Retinal pigment epithelial cell (primary cell): ENCODE data around the gene GABRR3.

Experiments used
- DNase-seq: peaks from one replicate; pipeline ENCODE4 v3.0.0-alpha.2; 2010; ENCODE audit warnings: low read depth
- H3K4me3 ChIP-seq: 2 replicates; pipeline ENCODE4 v1.5.1; 2011; ENCODE audit warnings: mild to moderate bottlenecking, low read length, control low read depth, moderate library complexity
- TF ChIP-seq, protein P1 (sequence below): conservative IDR thresholded peaks from 2 replicates; pipeline ENCODE4 v1.5.1; 2011; ENCODE audit warnings: low read depth, low read length, control low read depth, inconsistent platforms

The GABRR3 gene

GRCh38 chr3:98002717-98003116, 32.4 kb downstream of the GABRR3 start:
- DNase-seq = no peak
- TF ChIP-seq, protein P1, sequence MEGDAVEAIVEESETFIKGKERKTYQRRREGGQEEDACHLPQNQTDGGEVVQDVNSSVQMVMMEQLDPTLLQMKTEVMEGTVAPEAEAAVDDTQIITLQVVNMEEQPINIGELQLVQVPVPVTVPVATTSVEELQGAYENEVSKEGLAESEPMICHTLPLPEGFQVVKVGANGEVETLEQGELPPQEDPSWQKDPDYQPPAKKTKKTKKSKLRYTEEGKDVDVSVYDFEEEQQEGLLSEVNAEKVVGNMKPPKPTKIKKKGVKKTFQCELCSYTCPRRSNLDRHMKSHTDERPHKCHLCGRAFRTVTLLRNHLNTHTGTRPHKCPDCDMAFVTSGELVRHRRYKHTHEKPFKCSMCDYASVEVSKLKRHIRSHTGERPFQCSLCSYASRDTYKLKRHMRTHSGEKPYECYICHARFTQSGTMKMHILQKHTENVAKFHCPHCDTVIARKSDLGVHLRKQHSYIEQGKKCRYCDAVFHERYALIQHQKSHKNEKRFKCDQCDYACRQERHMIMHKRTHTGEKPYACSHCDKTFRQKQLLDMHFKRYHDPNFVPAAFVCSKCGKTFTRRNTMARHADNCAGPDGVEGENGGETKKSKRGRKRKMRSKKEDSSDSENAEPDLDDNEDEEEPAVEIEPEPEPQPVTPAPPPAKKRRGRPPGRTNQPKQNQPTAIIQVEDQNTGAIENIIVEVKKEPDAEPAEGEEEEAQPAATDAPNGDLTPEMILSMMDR = no peak
- H3K4me3 ChIP-seq = no peak overlapping the region

DNA sequence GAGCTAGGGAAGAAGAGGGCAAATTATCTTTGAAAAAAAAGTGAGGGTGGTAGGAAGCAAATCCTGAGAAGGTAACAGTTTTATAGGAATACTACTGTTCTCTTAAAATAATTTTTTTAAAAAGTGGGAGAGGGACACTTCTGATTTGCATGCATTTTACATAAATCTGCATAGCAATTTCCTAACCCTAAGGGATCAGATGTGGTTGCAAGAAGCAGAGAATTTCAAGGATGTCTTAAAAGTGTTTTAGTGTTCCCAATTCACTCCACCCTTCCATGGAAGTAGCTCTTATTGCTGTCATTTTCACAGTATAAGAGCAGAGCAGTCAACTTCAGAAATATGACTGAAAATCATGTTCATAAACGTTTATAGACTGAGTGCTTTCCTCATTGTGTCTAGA, 35.1 kb downstream of the GABRR3 start:
- no peak overlapping the region for H3K4me3 ChIP-seq
- TF ChIP-seq, protein P1 = no peak
- DNase-seq = no peak

DNA sequence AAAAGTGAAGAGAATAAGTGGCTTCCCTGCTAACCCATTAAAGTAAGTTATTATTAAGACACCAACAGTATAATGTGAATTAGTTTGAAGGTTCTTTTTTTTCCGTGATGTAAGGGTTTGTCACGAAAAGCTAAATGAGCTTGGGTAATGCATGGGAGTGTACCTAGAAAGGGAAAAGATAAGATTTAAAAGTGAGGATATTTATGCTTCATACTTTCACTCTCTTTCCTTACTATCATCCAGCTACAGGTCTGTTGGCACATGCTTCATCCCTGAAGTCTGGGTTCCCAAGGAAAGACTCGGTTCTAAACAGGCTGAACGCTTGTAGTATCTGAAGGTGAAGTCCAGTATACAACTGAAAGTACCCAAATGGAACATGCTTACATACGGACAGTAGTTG, 36.0 kb downstream of the GABRR3 start:
- DNase-seq = no peak
- H3K4me3 ChIP-seq = no peak overlapping the region
- TF ChIP-seq, protein P1 = no peak

GRCh38 chr3:97996988-97997387, 38.1 kb downstream of the GABRR3 start:
- DNase-seq = no peak
- TF ChIP-seq, protein P1 = no peak
- no peak overlapping the region for H3K4me3 ChIP-seq

DNA sequence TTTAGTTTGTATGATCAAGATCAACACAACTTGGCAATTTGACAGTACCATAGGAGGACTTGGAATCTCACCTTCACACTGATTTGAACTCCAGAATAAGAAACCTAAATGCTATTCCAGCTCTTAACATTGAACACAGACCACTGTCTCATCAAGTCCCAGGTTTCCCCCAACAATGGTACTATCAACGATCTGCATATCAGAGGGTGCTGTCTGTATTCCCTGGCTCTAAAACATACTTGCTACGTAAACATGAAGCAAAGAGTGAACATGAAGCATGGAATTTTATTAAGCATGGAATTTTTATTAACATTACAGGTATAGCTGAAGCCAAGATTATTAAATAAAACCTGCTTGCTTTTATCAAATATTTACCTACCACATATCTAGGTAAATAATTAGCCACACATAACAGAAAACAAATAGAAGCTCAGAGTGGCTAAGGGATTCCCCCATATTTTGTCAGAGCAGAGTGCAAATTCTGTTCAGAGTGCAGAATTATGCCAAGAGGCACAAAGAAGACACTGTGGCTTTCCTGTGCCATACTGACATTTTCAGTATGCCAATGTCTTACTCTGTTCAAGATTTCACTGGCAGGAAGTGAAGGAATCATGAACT, 40.7 kb downstream of the GABRR3 start:
- TF ChIP-seq, protein P1 = no peak
- DNase-seq = no peak

DNA sequence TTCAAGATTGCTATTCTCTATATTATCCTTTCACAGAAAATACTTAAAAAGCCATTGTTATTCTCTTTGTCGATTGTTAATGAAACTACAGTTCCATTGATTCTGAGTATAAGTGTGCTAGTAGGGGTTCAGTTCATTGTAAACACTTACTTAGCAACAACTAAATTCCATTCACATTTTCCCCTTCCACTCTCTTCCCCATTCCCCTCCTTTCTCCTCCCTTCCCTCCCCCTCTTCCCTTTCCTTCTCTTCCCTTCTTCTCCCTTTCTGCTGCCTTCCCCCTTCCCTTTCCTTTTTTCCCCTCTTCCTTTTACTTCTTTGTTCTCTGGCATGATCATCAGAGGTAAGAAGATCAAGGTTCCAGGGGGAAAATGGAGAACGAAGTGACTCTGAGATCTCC, 41.6 kb downstream of the GABRR3 start:
- TF ChIP-seq, protein P1 = no peak
- no peak overlapping the region for H3K4me3 ChIP-seq
- no peak for DNase-seq

More for the DNA sequence above, 40.7 kb downstream of the GABRR3 start:
- H3K4me3 ChIP-seq = no peak overlapping the region

- no peak for DNase-seq
- no peak overlapping the region for H3K4me3 ChIP-seq
- TF ChIP-seq, protein P1 = no peak
Measured at GRCh38 chr3:97992547-97993173, 42.5 kb downstream of the GABRR3 start.
